HG03457 (cell line): ENCODE data around the gene RBFOX2.
"Not testable (repeated sequence)": the region's sequence is repeated elsewhere in the genome, so short reads cannot be mapped to it uniquely, and the experiment has no call there.

Experiments used
- ATAC-seq: cut with Tn5 transposase; IDR thresholded peaks from one replicate; pipeline ENCODE4 v1.9.1; 2021; ENCODE audit warnings: moderate number of reproducible peaks; ENCODE audit not compliant: unreplicated experiment

Gene RBFOX2

DNA sequence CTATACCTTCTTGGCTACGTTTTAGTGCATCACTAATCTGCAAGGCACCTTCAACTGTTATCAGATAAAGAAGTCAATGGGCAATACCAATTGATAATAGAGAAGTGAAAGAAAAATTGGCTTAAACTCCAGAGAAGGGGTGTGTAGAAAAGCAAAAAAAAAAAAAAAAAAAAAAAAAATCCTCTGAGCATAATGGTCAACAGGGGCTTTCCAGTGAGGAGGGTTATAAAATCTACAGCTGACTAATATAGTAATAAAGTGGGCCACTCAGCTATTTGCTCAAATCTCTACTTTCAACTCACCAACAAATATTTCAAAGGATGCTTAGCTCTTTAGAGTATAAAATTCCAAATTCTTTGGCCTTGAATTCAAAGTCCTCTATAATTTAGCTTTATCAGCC, 233.1 kb downstream of the RBFOX2 start:
- ATAC-seq = no peak

DNA sequence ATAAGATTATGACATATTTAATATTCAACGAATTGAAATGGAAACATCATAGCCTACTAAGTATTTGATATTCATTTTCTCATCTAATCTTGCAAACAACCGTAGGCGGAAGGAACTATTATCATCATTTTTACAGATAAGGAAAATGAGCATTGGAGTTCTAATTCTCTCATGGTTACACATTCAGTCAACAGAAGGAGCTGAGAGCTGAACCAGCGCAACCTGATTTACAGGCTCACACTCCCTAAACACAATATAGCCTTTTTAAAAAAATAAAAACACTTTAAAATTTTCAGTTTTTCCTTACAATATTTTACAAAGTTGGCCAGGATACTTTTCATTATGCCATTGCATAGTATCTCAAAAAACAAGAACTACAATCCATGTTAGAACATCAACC, 236.1 kb downstream of the RBFOX2 start:
- no peak for ATAC-seq

DNA sequence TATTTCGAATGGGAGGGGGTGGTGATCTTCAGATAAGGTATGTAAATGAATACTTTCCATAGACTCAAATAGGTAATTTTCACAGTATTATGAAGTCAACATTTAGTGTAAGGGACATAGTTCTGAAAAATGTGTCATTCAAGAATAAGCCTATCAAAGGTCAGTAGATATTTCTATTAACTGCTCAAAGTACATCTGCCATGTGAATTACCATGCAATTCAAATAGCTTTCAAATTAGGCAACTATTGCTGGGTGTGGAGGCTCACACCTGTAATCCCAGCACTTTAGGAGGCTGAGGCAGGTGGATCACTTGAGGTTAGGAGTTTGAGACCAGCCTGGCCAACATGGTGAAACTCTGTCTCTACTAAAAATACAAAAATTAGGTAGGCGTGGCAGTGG, 236.8 kb downstream of the RBFOX2 start:
- ATAC-seq = not testable (repeated sequence)

DNA sequence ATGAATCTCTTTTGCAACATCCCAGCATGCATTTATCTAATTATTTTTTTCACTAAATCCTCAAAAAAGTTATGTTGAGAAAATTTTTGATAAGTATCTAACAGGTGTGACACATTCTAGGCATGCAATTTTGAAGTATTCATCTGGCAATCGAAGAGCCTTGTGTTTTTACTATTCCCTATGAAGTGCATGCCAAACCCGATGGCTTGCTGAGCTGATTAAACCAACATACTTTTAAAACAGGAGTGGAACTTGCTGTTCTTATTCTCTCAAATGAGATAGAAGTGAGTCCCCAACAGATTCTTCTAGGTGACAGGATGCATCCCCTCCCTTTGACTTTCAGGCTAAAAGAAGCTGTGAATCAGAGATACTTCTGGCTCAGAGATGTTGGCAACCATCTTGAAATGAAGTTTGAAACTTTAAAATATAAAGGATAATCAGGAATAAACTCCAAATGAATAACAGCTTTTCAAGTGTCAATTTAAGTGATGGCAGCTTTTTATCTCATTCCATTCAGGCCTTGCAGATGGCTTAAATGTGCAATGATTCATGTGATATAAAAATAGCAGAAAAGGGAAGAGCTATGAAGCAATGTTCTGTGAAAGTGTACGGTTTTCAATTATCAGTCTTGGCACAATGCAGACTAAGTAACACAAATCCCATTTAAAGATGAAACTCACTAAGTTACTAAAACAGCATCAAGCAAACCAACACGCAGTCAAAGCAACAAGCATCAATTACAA, 243.3 kb downstream of the RBFOX2 start:
- no peak for ATAC-seq

DNA sequence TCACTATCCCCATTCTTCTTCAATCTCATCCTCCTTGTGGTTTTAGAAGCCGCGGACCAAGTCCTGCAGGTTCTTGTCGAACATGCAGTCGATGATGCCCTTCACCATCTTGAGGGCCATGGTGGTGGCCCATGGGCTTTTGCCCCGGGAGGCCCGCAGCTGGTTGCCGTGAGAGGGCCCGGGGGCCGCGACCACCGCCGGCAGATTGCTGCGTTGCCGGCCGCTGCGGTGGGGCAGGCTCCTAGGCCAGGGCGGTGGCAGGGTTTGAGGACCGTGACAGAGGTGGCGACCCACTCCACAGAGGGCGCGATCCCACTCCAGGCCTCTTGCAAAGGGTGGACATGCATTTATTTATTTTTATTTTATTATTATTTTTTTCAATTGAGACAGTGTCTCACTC, 244.0 kb downstream of the RBFOX2 start:
- ATAC-seq = no peak

DNA sequence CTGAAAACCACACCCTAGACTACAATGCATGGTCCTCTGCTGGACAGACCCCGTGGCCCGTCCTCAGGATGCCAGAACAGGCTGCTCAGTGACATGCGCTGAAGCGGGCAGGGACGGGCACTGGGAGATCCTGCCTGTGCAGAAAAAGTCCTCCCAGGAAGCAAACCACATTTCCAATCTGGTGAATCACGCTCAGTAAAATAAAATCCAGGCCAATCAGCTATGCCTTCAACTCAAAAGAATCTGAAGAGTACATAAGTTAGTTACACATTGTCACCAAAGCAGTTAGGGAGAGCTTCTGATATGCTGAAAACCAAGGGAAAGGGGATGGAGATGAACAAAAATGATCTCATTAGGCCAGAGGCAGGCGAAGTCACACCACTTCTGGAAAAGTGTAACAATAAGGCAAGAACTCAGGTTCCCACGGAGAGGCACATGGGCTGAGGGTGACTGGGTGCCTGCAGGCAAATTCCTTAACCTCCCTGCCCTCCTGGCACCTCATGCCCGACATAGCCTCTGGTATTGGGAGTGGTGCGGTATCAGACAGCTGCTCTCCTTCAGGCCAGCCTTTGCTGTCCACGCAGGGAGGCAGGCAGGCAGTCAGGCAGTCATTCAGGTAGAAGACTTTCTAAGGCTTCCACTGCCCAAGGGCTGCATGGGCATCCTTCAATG, 244.5 kb downstream of the RBFOX2 start:
- no peak for ATAC-seq

DNA sequence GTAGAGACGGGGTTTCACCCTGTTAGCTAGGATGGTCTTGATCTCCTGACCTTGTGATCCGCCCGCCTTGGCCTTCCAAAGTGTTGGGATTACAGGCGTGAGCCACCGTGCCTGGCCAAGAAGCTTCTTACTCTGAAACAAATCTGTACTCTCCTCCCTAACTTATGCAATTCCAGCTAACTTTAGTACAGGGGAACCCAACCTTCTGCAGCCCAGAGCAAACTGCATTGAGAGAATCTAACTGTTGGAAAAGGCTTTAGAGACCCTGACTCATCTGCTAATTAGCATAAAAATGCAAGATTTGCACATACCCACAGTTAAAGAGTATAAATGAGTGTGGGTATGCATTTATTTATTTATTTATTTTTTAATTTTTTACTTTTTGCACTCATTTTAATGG, 246.1 kb downstream of the RBFOX2 start:
- no peak for ATAC-seq

DNA sequence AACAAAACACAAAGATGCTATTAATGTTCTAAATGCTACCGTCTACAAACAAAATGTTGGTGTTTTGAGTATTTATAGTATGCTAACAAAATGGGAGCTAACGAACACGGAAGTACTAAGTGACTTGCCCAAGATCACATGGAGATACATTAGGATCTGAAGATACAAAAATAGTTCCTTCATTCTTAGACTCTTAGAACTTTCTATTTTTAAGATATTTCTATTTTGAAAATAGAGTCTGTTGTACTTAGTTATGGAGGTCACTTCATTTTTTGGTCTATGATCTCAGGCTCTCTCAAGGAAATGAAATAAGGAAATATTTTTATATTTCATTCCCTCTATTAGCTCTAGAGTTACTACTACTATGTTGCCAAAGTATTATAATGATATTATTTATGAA, 246.7 kb downstream of the RBFOX2 start:
- ATAC-seq = no peak

DNA sequence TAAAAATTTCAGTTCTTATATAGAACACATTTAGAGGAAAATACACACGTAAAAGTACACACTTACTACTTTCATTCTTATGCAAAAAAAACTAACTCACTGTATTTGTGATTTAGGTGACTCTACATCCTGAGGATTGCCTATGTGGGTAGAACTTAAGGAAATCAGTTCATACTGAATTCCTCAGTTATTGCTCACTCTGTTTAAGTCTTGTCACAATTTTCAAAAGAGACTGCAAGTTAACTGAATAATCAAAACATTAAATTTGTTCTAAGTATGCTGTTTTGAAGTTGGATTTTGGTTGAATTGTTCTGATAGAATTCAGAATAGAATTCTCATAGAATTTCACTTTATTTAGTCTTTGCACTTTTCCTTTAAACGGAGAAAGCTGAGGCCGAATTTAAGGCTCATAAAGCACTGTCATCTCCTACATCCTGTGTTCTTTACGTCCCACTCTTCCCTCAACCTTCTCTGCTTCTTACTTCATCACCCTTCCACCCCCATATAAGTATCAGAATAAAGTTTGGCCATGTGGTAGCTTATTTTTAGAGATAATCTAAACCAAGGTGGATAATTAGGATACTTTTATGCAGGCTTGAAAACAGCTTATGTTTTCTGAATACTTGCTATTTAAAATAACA, 251.2 kb downstream of the RBFOX2 start:
- no peak for ATAC-seq

DNA sequence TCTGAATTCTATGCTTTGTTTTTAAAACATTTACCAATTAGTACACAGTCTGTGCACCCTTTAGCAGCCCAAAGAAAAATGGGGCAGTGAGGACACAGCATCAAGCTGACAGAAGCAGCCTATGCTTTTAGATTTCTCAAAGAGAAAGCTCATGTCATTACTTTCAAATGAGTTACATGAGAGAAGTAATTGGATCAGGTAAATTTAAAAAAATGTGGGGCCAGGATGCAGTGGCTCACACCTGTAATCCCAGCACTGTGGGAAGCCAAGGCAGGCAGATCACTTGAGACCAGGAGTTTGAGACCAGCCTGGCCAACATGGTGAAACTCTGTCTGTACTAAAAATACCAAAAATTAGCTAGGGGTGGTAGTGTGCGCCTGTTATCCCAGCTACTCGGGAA, 253.3 kb downstream of the RBFOX2 start:
- ATAC-seq = no peak

DNA sequence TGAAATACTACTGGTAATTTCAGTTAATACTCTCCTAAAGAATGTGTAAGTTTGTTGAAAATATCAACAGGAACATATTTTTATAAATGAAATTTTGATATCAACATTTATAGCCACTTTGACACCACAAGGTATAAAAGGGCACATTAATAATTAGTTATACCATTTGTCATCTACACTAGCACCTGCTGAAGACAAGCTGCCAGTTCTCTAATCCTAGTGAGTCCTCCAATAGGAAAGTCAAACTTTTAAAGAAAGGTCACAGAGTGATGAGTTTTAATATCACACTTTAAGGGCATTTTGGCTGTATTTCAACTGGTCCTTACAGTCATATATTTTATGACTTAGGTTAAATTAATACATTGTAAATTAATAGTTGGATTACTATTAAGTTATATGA, 258.6 kb downstream of the RBFOX2 start:
- no peak for ATAC-seq

DNA sequence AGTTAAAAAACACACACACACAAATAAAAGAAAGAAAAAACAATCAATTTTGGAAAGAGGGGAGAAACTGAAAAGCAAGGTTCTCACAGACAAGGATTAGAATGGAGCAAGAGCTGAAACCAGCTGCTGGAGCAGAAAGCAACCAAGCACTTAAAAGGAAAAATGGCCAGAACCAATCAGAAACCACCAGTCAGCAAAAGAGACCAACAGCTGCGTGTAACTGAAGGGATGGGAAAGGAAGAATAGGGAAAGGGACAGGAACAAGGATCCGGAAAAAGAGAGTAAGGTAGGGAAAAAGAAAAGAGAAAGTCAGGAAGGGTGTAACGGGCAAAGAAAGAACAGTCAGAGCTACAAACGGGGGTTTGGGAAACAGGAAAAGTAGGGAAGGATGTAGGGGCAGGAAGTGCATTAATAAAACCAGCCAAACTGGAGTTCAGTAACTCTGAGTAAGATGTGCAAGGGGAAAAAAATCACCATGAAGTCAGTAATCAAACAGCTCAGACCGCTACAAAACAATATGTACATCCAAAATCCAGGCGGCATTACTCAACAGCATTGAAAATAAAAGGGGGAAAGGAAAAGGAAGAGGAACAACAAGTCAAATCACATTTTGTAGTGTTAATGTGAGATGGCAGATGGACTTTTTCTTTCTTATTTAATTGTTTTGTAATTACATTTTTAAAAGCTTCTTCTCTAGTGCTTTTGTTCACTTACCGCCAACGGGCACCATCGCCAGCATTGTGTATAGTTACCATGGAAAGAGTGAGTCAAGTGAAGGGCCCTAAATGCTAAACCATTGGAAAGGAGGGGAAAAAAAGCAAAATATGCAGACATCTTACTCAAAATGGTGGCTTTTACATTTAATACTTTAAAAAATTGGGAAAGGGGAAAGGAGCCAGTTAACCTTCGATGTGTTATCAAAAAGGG, 261.7 kb downstream of the RBFOX2 start:
- ATAC-seq = no peak

DNA sequence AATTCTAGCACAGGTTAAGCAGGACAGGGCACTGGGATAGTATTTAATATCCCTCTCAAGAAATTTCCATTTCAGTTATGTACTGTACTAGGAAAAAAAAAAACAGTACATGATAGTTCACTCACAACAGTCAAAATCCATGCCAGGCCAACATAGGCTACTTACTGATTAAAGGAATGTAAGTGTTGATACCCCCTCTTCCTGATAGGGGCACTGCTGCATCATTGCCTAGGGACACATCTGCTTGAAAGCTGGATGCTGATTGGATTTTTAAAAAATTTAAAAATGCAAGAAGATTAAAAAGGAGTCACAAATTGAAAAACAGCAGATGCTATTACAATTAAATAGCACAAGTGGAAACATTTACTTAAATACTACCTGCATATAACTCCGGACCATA, 267.6 kb downstream of the RBFOX2 start:
- no peak for ATAC-seq

DNA sequence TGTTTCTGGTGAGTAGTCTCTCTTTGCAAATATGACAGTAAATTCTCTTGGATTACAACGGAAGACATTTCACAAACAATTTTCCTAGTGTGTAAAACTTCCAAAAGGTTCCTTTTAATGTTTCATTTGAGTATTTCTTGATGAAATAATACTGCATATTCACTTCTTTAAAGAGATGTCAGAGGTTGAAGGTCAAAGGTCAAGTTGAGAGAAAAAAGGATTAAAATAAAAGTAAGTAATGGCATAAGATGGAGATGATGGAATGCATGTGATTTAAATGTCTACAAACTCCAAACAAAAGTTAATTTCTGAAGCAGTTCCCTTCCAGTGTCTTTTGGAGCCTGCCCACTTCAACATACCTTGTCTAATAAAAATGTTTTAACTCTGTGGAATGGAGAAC, 270.2 kb downstream of the RBFOX2 start:
- no peak for ATAC-seq

DNA sequence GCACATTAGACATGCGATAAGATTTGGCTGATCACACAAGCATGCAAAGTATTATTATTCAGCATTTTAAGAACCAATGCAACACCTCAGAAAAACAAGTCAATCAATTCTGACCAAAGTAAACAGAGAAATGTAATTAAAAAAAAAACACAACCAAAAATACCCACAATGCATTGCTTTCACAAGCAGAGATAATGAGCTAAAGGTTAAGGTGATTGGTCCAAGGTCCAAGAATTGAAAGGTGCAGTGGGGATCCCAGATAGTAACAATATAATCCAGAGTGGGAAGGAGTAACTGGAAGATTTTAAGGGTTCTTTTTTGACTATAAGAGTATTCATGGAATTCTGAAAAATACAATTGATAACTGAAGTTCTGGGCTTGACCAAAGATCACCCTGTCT, 271.9 kb downstream of the RBFOX2 start:
- ATAC-seq = no peak

DNA sequence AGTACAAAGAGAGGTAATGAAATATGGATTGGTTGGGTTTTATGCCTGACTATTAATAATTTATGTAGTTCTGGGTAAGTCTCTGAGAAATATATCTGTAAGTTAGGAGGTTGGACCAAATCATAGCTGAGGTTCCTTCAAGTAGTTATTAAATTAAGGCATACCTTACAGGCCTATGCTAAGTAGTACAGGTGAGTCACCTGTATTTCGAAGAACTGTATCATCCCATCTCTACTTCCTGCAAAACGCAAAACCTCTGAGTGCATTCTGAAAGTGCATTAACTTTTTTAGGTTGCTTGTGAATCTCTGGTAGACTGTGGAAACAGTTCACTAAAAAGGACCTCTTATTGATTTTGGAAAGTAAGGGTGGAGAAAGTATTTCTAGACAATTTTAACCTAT, 273.9 kb downstream of the RBFOX2 start:
- ATAC-seq = no peak

DNA sequence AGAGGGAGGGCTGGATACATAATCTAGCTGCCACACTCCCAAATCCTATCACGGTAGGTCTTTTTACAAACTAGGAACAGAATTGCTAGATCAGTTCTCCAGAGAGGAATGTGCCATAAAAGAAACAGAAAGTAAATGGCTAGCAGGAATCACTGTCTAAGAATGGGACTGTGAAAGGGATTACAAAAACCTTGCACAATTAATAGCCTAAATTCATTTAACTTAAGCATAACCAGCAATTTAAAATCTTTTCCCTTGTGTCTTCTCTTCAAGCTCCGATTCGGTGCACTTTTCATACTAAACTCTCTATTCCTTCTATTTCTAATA, 275.8 kb downstream of the RBFOX2 start:
- ATAC-seq = no peak

DNA sequence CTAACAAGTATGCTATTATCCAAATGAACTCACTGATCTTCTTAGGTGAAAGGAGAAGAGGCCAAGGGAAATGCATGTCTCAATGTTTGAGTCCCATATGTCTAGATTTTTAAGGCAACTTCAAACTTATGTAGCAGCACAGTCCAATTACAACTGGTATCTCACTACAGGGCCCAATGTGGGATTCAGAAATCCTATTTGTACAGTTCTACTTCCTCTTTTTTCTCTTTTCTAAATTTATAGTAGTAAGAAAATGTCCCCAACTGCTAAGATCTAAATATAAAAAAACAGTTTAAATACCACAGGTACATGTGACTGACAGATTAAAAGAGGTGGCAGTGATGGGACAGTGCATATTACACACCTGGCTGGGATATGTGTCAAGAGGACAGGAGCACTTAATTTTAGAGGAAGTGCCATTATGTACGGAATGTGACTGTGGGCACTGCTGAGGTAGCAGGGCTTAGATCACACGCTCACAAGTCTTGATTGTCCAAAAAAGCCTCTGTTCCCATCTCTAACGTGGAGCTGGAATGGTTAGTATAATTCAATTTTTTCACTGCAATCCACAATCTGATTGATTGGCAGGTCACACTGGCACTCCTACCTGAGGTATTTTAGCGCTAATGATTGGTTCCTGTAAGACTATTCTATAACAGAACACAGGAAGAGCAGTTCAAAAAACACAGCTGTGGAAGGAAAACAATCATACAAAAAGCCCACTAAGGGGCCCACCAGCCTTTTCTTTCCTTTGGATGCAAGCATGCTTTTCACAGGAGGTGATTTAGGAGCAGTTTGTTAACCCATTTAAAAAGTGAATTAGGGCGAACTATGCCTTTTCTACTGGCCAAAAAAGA, 276.4 kb downstream of the RBFOX2 start:
- no peak for ATAC-seq

DNA sequence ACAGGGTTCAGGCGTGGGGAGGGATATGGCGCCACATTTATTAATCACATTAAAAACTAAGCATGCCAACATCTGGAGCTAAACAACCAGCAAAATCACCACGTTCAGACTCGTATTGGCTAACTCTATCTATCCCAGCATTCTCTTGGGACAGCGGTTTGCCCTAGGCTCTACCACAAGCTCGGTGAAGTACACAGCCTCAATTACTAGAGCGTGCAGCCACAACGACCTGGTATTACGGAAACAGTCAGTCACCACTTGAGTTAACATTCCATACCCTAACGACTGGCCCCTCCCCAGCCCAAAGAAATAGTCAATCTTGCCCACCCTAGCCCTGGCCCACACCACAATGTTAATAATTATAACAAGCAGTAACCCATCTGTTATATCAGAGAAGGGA, 278.8 kb downstream of the RBFOX2 start:
- ATAC-seq = peak; percentile 66

DNA sequence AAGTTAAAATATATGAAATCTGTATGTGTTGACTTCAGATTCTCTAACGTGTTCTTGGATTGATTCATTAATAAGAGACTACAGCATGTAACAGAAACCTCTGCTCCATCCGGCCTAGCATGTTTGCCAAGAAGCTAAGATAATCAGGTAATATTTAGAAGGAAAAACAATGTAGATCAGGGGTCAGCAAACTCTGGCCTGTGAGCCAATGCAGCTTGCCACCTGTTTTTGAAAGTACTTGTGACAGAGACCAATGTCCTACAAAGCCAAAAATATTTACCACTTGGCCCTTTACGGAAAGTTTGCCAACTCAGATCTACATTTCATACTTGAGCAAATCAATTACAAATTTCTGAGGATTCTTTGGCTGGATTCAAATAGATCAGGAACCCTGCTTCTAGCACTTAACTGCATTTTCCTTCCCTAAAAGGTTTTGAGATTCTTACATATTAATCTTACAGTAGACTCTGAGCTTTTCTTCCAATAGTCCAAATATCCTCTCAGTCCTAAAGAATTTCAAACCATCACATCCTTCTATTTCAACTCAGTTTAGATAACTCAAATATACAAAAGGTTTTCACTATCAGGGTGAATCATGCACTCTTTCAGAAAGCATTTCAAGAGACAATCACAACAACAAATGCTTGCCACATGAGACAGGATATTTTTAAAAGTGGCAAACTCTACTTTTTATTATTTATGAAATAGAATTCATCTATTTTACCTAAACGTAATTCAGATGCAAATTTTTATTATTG, 281.5 kb downstream of the RBFOX2 start:
- no peak for ATAC-seq
